GM12865 (cell line): Measurements from ENCODE around the gene TPBG.

Experiments
- DNase-seq: peaks from one replicate; pipeline ENCODE4 v3.0.0; 2010; ENCODE audit warnings: low read depth
- H3K4me3 ChIP-seq: 2 replicates; pipeline ENCODE4 v1.5.1; 2011; ENCODE audit warnings: mild to moderate bottlenecking, low read depth, low read length, control low read depth
- TF ChIP-seq, protein P1 (sequence below): IDR thresholded peaks from 2 replicates; pipeline ENCODE4 v1.5.1; 2011; ENCODE audit warnings: low read length, control low read depth, low read depth, inconsistent platforms; ENCODE audit not compliant: insufficient read depth; ENCODE audit errors: missing control alignments

The TPBG gene

DNA sequence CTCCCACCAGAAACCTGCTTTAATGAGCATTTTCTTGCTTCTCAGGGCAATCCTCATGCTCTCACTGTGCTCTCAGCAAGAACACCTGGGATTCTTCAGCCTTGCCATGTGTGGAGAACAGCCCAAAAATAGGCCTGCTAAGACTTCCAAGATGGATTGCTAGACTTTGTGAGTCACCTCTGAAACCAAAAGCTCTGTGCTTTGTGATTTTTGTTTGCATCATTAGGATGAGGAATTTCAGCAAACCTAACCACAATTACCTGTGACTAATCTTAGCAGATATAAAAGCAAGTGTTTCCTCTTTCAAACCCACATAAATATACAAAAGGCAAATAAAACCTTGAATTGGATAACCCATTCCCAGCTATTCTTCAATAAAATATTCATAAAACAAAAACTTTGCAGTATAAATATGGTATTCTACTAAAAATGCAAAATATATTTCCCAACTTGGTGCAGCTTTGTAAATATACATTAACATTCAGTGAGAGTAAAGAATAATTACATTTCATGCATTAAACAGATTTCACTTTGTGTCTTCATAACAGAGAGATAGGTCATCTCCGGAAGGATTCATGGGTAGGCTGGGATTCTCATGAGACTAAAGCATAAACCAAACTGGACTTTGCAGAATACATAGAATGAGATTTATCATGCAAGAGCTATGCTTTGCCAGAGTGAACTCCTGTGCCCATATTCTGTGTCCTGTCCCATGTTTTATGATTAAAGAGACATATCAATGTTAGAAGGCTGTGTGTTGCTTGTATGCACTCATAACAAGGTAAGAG lies 33.5 kb downstream of the TPBG start:
- TF ChIP-seq, protein P1, sequence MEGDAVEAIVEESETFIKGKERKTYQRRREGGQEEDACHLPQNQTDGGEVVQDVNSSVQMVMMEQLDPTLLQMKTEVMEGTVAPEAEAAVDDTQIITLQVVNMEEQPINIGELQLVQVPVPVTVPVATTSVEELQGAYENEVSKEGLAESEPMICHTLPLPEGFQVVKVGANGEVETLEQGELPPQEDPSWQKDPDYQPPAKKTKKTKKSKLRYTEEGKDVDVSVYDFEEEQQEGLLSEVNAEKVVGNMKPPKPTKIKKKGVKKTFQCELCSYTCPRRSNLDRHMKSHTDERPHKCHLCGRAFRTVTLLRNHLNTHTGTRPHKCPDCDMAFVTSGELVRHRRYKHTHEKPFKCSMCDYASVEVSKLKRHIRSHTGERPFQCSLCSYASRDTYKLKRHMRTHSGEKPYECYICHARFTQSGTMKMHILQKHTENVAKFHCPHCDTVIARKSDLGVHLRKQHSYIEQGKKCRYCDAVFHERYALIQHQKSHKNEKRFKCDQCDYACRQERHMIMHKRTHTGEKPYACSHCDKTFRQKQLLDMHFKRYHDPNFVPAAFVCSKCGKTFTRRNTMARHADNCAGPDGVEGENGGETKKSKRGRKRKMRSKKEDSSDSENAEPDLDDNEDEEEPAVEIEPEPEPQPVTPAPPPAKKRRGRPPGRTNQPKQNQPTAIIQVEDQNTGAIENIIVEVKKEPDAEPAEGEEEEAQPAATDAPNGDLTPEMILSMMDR, result no peak
- H3K4me3 ChIP-seq, result no peak overlapping the region
- peak; percentile 57 for DNase-seq

DNA sequence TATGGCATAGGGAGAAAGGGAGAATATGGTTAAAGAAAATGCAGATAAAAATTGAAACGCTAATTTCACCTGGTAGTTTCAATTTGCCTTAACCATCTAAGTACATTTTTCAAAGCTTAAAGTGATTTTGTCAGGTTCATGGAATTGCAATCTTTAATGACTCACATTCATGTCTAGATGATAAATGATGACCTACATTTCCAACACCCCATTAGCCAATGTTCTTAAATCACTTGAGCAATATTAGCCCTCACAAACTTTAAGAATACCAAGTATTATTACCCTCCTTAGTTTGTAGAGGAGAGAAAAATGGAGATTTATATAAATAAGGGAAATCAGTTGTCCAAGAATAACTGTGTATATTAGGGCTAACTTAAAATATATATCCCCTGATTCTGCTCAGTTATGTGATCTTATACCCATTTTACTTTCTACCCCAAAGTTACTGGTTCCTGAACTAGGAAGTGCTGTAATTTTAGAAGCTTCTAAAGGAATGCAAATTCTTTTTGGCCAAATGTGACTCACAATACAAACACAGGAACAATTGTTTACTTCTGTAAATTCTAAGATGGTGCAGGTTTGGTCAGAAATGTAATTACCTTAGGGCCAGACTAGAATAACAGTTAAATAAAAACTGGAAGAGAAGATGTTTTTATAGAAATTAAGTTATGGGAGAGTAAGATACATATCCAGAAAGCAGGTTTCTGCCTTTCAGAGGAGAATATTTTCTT lies 34.5 kb downstream of the TPBG start:
- DNase-seq, result no peak
- H3K4me3 ChIP-seq, result no peak overlapping the region
- TF ChIP-seq, protein P1, result no peak

DNA sequence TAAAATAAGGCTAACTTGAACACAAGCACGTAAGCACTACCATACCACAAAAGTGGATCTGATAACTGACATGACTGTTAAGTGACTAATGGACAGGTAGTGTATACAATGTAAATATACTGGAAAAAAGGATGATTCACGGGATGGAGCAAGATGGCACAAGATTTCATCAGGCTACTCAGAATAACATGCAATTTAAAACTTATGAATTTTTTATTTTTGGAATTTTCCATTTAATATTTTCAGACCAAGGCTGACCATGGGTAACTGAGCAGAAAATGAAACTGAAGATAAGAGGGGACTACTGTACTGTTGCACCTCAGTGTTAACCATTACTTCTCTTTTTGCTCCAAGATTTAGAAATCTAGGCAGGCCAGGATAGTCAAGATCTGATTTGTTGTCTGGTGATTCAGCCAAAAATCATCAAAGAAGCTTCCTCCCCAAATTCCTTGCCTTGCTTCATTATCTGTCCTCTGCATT lies 45.4 kb downstream of the TPBG start:
- peak; percentile 20 for DNase-seq
- H3K4me3 ChIP-seq, result peak overlapping the region; percentile 8; the same call in 1 of the 2 replicates
- TF ChIP-seq, protein P1, result no peak

GRCh38 chr6:82410151-82410648 lies 46.6 kb downstream of the TPBG start:
- TF ChIP-seq, protein P1, result no peak
- DNase-seq, result no peak
- H3K4me3 ChIP-seq, result no peak overlapping the region

GRCh38 chr6:82413868-82414267 lies 50.3 kb downstream of the TPBG start:
- TF ChIP-seq, protein P1, result no peak
- DNase-seq, result no peak
- no peak overlapping the region for H3K4me3 ChIP-seq

GRCh38 chr6:82415820-82416219 lies 52.2 kb downstream of the TPBG start:
- TF ChIP-seq, protein P1, result no peak
- no peak overlapping the region for H3K4me3 ChIP-seq
- DNase-seq, result no peak
